Retinal pigment epithelial cell (primary cell): Measurements from ENCODE around the gene IL12B.
A peak's percentile ranks its signal among the peaks of the same experiment; 100 is the strongest.

Source experiments
- DNase-seq: peaks from one replicate; pipeline ENCODE4 v3.0.0-alpha.2; 2010; ENCODE audit warnings: low read depth
- H3K4me3 ChIP-seq: 2 replicates; pipeline ENCODE4 v1.5.1; 2011; ENCODE audit warnings: mild to moderate bottlenecking, low read length, control low read depth, moderate library complexity
- CTCF ChIP-seq: conservative IDR thresholded peaks from 2 replicates; pipeline ENCODE4 v1.5.1; 2011; ENCODE audit warnings: low read depth, low read length, control low read depth, inconsistent platforms

The IL12B gene

GRCh38 chr5:159345861-159346260 lies 15.6 kb upstream of the IL12B start:
- no peak for TF ChIP-seq CTCF
- H3K4me3 ChIP-seq, result no peak overlapping the region
- no peak for DNase-seq

GRCh38 chr5:159345336-159345735 lies 15.0 kb upstream of the IL12B start:
- TF ChIP-seq CTCF, result no peak
- DNase-seq, result no peak
- no peak overlapping the region for H3K4me3 ChIP-seq

- no peak for TF ChIP-seq CTCF
- DNase-seq, result no peak
- H3K4me3 ChIP-seq, result no peak overlapping the region
These were observed 13.2 kb upstream of the IL12B start for GRCh38 chr5:159343295-159344094.

GRCh38 chr5:159342840-159343239 lies 12.6 kb upstream of the IL12B start:
- TF ChIP-seq CTCF, result no peak
- no peak overlapping the region for H3K4me3 ChIP-seq
- DNase-seq, result no peak

GRCh38 chr5:159341906-159342310 lies 11.6 kb upstream of the IL12B start:
- peak; percentile 68 for DNase-seq
- no peak for TF ChIP-seq CTCF
- no peak overlapping the region for H3K4me3 ChIP-seq

GRCh38 chr5:159341145-159341544 lies 10.9 kb upstream of the IL12B start:
- DNase-seq, result no peak
- no peak overlapping the region for H3K4me3 ChIP-seq
- no peak for TF ChIP-seq CTCF

GRCh38 chr5:159340511-159340910 lies 10.2 kb upstream of the IL12B start:
- no peak for DNase-seq
- H3K4me3 ChIP-seq, result no peak overlapping the region
- TF ChIP-seq CTCF, result no peak
